MM.1S (cell line): ENCODE results near the gene RIN2.

Experiments
- DNase-seq: peaks from one replicate; pipeline ENCODE4 v3.0.0-alpha.2; 2015
- H2AFZ ChIP-seq: fragments of 300-600 bp; sonication (generic); 2 replicates; pipeline ENCODE4 v1.6.0; 2016; ENCODE audit warnings: antibody characterized with exemption, low read length
- H3F3A ChIP-seq: fragments of 300-600 bp; sonication (generic); 2 replicates; pipeline ENCODE4 v1.6.1; 2016; ENCODE audit warnings: mild to moderate bottlenecking, antibody characterized with exemption, low read length, moderate library complexity, mixed read lengths; ENCODE audit not compliant: insufficient read depth
- H3K27ac ChIP-seq: fragments of 300-600 bp; sonication (generic); 2 replicates; pipeline ENCODE4 v1.5.1; 2016; ENCODE audit warnings: mild to moderate bottlenecking, low read length
- H3K27me3 ChIP-seq: fragments of 300-600 bp; sonication (generic); replicated peaks from 2 replicates; pipeline ENCODE4 v1.6.0; 2016; ENCODE audit warnings: low read length; ENCODE audit not compliant: insufficient read depth
- H3K36me3 ChIP-seq: fragments of 300-600 bp; sonication (generic); replicated peaks from 2 replicates; pipeline ENCODE4 v1.6.1; 2016; ENCODE audit warnings: mild to moderate bottlenecking, low read length, mixed read lengths; ENCODE audit not compliant: insufficient read depth
- H3K4me1 ChIP-seq: fragments of 300-600 bp; sonication (generic); 2 replicates; pipeline ENCODE4 v1.6.1; 2016; ENCODE audit warnings: low read length, mixed read lengths
- H3K4me2 ChIP-seq: fragments of 300-600 bp; sonication (generic); 2 replicates; pipeline ENCODE4 v1.6.0; 2016; ENCODE audit warnings: low read depth, low read length
- H3K4me3 ChIP-seq: fragments of 300-600 bp; sonication (generic); 2 replicates; pipeline ENCODE4 v1.5.1; 2016; ENCODE audit warnings: low read length, mixed read lengths
- H3K79me2 ChIP-seq: fragments of 300-600 bp; sonication (generic); 2 replicates; pipeline ENCODE4 v1.6.1; 2016; ENCODE audit warnings: mixed run types, low read length, mixed read lengths
- H3K9ac ChIP-seq: fragments of 300-600 bp; sonication (generic); 2 replicates; pipeline ENCODE4 v1.6.1; 2016; ENCODE audit warnings: low read length, mixed read lengths
- H3K9me2 ChIP-seq: fragments of 300-600 bp; sonication (generic); replicated peaks from 2 replicates; pipeline ENCODE4 v1.6.1; 2016; ENCODE audit warnings: mild to moderate bottlenecking, low read length, mixed read lengths; ENCODE audit not compliant: insufficient read depth
- H3K9me3 ChIP-seq: fragments of 300-600 bp; sonication (generic); replicated peaks from 2 replicates; pipeline ENCODE4 v1.6.1; 2016; ENCODE audit warnings: mild to moderate bottlenecking, low read length, mixed read lengths; ENCODE audit not compliant: insufficient read depth
- H4K20me1 ChIP-seq: fragments of 300-600 bp; sonication (generic); 2 replicates; pipeline ENCODE4 v1.6.1; 2016; ENCODE audit warnings: mild to moderate bottlenecking, low read length, moderate library complexity, mixed read lengths; ENCODE audit not compliant: insufficient read depth
- EZH2 ChIP-seq: fragments of 300-600 bp; sonication (generic); optimal IDR thresholded peaks from 2 replicates; pipeline ENCODE3; 2017; ENCODE audit warnings: low read depth, mild to moderate bottlenecking, antibody characterized with exemption, low read length, mixed read lengths
- EZH2phosphoT487 ChIP-seq: fragments of 300-600 bp; sonication (generic); IDR thresholded peaks from 2 replicates; pipeline ENCODE4 v1.6.1; 2018; ENCODE audit warnings: antibody characterized with exemption, low read length
- TF ChIP-seq, protein P1 (sequence below): fragments of 300-600 bp; sonication (generic); IDR thresholded peaks from 2 replicates; pipeline ENCODE4 v1.5.1; 2016; ENCODE audit warnings: antibody characterized with exemption, low read length, mixed read lengths

The RIN2 gene

DNA sequence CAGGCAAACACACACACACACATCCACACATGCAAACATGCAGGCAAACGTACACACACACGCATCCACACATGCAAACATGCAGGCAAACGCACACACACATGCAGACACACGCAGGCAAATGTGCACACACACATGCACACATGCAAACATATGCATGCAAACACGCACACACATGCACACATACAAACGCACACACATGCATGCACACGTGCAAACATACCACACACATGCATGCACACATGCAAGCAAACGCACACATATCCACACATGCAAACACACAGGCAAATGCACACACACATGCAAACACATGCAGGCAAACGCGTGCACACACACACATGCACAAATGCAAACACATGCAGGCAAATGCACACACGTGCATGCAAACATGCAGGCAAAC, 46.9 kb upstream of the RIN2 start:
- no peak overlapping the region for H3K27ac ChIP-seq
- peaks cover 11% of the 10 kb centered on the region for H3K4me1 ChIP-seq
- no peak overlapping the region for H3K4me3 ChIP-seq
- no peaks in the 10 kb centered on the region for H3K27me3 ChIP-seq
- H3K36me3 ChIP-seq = no peaks in the 10 kb centered on the region
- H3K79me2 ChIP-seq = no peaks in the 10 kb centered on the region
- H2AFZ ChIP-seq = no peak overlapping the region
- DNase-seq = no peak
- no peaks in the 10 kb centered on the region for H3K9me2 ChIP-seq
- H3K9me3 ChIP-seq = no peaks in the 10 kb centered on the region
- H3F3A ChIP-seq = no peaks in the 10 kb centered on the region
- TF ChIP-seq EZH2phosphoT487 (no peak), EZH2 (no peak)
- TF ChIP-seq, protein P1, sequence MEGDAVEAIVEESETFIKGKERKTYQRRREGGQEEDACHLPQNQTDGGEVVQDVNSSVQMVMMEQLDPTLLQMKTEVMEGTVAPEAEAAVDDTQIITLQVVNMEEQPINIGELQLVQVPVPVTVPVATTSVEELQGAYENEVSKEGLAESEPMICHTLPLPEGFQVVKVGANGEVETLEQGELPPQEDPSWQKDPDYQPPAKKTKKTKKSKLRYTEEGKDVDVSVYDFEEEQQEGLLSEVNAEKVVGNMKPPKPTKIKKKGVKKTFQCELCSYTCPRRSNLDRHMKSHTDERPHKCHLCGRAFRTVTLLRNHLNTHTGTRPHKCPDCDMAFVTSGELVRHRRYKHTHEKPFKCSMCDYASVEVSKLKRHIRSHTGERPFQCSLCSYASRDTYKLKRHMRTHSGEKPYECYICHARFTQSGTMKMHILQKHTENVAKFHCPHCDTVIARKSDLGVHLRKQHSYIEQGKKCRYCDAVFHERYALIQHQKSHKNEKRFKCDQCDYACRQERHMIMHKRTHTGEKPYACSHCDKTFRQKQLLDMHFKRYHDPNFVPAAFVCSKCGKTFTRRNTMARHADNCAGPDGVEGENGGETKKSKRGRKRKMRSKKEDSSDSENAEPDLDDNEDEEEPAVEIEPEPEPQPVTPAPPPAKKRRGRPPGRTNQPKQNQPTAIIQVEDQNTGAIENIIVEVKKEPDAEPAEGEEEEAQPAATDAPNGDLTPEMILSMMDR = no peak
- no peak overlapping the region for H3K4me2 ChIP-seq
- no peak overlapping the region for H3K9ac ChIP-seq
- no peaks in the 10 kb centered on the region for H4K20me1 ChIP-seq

DNA sequence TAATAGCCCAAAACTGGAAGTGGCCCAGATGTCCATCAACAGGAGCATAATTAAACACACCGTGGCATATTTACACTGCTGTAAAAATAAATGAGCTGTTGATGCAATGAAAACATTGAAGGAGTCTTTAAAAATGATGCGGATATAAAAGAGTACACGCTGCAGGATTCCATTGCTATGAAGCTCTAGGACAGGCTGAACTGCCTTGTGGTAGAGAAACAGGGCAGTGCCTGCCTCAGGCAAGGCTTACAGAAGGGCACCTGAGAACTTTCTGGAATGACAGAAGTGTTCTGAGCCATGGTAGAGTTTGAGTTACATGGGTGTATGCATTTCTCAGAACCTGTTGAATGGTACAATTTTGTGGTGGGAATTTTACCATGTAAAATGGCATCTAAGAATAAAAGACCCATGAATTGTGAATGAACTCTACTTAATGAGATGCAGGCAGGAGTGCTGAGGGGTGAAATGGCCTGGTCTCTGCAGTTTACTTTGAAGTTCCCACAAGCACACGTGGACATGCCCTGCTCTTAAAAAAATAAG, 45.3 kb upstream of the RIN2 start:
- no peaks in the 10 kb centered on the region for H3K9me3 ChIP-seq
- no peaks in the 10 kb centered on the region for H3K4me1 ChIP-seq
- H3K27ac ChIP-seq = no peak overlapping the region

DNA sequence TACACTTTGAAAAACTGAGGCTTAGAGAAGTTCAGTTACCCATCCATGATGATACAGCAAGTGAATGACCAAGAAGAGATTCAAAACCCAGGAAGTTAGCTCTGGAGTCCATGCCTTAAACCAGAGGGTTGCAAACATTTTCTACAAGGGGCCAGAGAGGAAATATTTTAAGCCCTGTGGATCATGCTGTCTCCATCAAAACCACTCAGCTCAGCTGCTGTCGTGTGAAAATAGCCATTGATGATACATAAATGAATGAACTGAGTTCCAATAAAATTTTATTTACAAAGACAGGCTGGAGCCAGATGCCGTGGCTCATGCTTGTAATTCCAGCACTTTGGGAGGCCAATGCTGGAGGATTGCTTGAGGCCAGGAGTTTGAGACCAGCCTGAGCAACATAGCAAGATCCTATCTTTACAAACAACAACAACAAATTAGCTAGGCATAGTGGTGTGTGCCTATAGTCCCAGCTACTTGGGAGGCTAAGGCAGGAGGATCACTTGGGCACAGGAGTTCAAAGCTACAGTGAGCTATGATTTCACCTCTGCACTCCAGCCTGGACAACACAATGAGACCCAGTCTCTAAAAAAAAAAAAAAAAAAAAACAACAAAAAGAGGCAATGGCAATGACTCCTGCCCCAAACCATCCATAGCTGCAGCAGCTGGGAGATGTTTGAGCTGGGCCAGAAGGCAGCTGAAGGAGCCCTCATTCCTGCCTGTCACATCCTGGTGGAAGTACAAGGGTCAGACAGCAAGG, 44.1 kb upstream of the RIN2 start:
- H3K4me1 ChIP-seq = no peaks in the 10 kb centered on the region
- H3K9me2 ChIP-seq = no peaks in the 10 kb centered on the region
- TF ChIP-seq EZH2phosphoT487 = no peak
- no peak for TF ChIP-seq EZH2
- TF ChIP-seq, protein P1 = no peak
- no peaks in the 10 kb centered on the region for H3K79me2 ChIP-seq
- H3K27me3 ChIP-seq = no peaks in the 10 kb centered on the region
- H3K4me3 ChIP-seq = no peak overlapping the region
- H4K20me1 ChIP-seq = no peaks in the 10 kb centered on the region
- no peaks in the 10 kb centered on the region for H3K9me3 ChIP-seq
- no peaks in the 10 kb centered on the region for H3K36me3 ChIP-seq
- H3K27ac ChIP-seq = no peak overlapping the region
- no peak overlapping the region for H3K4me2 ChIP-seq
- H3K9ac ChIP-seq = no peak overlapping the region
- H2AFZ ChIP-seq = no peak overlapping the region
- H3F3A ChIP-seq = no peaks in the 10 kb centered on the region
- no peak for DNase-seq

More for the DNA sequence above, 45.3 kb upstream of the RIN2 start:
- no peaks in the 10 kb centered on the region for H3K27me3 ChIP-seq
- DNase-seq = no peak
- H4K20me1 ChIP-seq = no peaks in the 10 kb centered on the region
- TF ChIP-seq EZH2 = no peak
- TF ChIP-seq, protein P1 = no peak
- no peaks in the 10 kb centered on the region for H3K36me3 ChIP-seq
- H3K79me2 ChIP-seq = no peaks in the 10 kb centered on the region
- H3F3A ChIP-seq = no peaks in the 10 kb centered on the region
- no peaks in the 10 kb centered on the region for H3K9me2 ChIP-seq
- H3K4me2 ChIP-seq = no peak overlapping the region
- H3K4me3 ChIP-seq = no peak overlapping the region
- H2AFZ ChIP-seq = no peak overlapping the region
- H3K9ac ChIP-seq = no peak overlapping the region
